ENCODE measurements around the gene INTS6.

The INTS6 gene

GRCh38 chr13:51467730-51468129, 14.9 kb upstream of the INTS6 start:
- Histone ChIP-seq H3K27me3 (replicated peaks) (no peaks in the 10 kb centered on the region), H3K36me3 (replicated peaks) (no peaks in the 10 kb centered on the region), H3K4me3 (ENCODE audit: low read depth, low read length) (no peak overlapping the region), H3K27ac (no peak overlapping the region)
- DNase-seq, result no peak
- TF ChIP-seq CTCF (IDR thresholded peaks at IDR 0.05; ENCODE audit: low read depth, low read length, missing control alignments), result no peak
- in situ Hi-C loops (cut with HindIII; ENCODE audit: low pct_ligation_motif_present, low sequenced_read_pairs), result no loop called here

DNA sequence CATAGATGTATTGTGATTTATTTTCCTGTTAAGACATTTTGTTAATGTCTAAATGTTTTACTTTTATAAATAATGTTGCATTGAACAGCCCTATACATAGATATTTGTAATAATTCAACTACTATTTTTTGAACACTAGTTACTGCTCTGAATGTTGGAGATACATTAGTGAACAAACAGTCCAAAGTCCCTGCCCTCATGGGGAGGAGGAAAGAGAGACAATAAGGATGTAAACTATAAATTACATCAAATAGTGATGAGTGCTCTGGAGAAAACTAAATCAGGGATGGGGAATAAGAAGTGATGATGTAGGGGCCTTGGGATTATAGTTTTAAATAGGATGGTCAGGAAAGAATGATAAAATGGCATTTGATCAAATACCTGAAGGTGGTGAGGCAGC, 12.3 kb upstream of the INTS6 start:
- Histone ChIP-seq H3K27me3 (replicated peaks) (no peaks in the 10 kb centered on the region), H3K27ac (no peak overlapping the region), H3K4me3 (ENCODE audit: low read depth, low read length) (no peak overlapping the region), H3K36me3 (replicated peaks) (no peaks in the 10 kb centered on the region)
- DNase-seq, result no peak
- TF ChIP-seq CTCF (IDR thresholded peaks at IDR 0.05; ENCODE audit: low read depth, low read length, missing control alignments), result no peak
- in situ Hi-C loops (cut with HindIII; ENCODE audit: low pct_ligation_motif_present, low sequenced_read_pairs), result no loop called here

DNA sequence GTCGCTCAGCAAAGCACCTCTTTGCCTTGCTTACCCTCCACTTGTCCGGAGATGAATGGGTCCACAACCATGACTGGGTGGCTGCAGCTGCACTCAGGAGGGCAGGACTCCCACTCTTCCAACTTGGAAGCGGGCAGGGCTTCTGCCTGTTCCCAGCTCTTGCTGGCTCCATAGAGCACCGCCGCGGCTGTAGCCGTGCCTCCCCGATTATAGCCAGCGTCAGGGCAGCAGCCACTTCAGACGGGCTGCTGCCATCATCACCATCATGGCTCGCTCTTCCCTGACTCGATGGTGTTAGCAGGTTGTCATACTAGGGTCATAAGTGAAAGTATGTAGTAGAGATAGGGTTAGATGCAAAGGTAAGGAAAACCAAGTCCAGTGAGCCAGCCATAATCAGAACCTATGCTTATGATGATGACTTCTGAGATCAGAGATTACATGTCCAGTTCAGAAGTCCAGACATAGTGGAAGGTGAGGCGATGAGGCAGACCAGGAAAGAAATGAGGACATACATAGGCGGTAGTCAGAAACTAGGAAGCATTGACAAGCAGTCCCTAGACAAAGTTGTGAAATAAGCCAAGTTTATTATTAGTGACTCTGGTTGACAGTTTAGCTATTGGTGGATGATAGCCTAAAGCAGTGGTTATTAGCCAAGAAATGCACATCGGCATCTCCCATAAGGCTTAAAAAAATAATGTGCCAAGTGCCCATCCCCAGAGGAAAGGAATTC, 4.4 kb upstream of the INTS6 start:
- Histone ChIP-seq H3K36me3 (replicated peaks) (no peaks in the 10 kb centered on the region), H3K27me3 (replicated peaks) (no peaks in the 10 kb centered on the region), H3K27ac (no peak overlapping the region), H3K4me3 (ENCODE audit: low read depth, low read length) (no peak overlapping the region)
- in situ Hi-C loops (cut with HindIII; ENCODE audit: low pct_ligation_motif_present, low sequenced_read_pairs), result no loop called here
- no peak for TF ChIP-seq CTCF (IDR thresholded peaks at IDR 0.05; ENCODE audit: low read depth, low read length, missing control alignments)
- DNase-seq, result no peak

- no peak for TF ChIP-seq CTCF (IDR thresholded peaks at IDR 0.05; ENCODE audit: low read depth, low read length, missing control alignments)
- Histone ChIP-seq H3K4me3 (ENCODE audit: low read depth, low read length) (no peak overlapping the region), H3K27me3 (replicated peaks) (no peaks in the 10 kb centered on the region), H3K27ac (no peak overlapping the region), H3K36me3 (replicated peaks) (no peaks in the 10 kb centered on the region)
- no peak for DNase-seq
- in situ Hi-C loops (cut with HindIII; ENCODE audit: low pct_ligation_motif_present, low sequenced_read_pairs), result no loop called here
Measured at GRCh38 chr13:51456510-51456909, 3.7 kb upstream of the INTS6 start.

DNA sequence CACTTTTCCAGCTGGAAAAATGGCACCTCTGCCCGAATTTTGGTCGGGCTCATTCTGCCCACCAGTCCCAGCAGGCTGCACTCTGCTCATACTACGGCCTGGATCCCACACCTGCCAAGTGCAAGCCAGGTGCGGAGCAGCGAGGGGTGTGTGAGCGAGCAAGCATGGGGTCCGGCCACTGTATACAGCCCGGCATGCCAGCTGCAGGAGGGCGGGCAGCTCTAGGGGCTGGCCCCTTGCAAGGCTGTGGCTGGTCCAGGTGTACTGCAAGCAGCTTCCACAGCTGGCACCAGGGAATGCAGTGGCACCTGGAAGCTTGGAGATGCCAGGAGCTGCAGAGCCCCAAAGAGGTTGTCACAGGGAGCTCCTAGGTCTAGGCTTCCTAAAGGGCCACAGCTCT, 2.7 kb upstream of the INTS6 start:
- TF ChIP-seq CTCF (IDR thresholded peaks at IDR 0.05; ENCODE audit: low read depth, low read length, missing control alignments), result no peak
- Histone ChIP-seq H3K27ac (no peak overlapping the region), H3K36me3 (replicated peaks) (peaks cover 2% of the 10 kb centered on the region), H3K27me3 (replicated peaks) (no peaks in the 10 kb centered on the region), H3K4me3 (ENCODE audit: low read depth, low read length) (no peak overlapping the region)
- in situ Hi-C loops (cut with HindIII; ENCODE audit: low pct_ligation_motif_present, low sequenced_read_pairs), result no loop called here
- DNase-seq, result no peak

All from brain microvascular endothelial cell (primary cell).